Measurements from ENCODE around the gene UBE2E2. TPM values are rescaled to one million over a fixed set of nuclear protein-coding genes. Genes with fewer than 3 reads are reported as not detected.

The UBE2E2 gene
- total RNA-seq, 1 donor from 2014 or later, result 13.9 TPM

DNA sequence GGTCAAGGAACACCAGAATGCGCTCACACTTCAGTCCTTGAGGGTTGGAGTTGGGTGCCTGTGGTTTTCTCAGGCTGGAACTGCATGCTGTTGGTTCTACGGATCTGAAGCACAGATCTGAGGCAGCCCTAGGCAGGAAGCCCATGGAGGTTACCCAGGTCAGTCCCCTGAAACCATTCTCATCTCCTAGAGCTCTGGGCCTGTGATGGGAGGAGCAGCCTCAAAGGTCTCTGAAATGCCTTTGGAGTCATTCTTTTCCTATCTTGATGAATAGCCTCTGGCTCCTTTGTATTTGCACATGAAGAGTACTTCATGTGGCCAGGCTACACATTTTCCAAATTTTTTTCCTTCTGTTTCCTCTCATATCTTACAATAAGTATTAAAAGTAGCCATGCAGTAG, 423.3 kb downstream of the UBE2E2 start:
- no peak for DNase-seq (ENCODE audit: low spot score)
- H3K4me3 Mint-ChIP-seq, result no peak overlapping the region
- H3K27ac Mint-ChIP-seq, result no peak overlapping the region
- H3K9me3 Mint-ChIP-seq, result peaks cover 12% of the 10 kb centered on the region
- H3K4me1 Mint-ChIP-seq (ENCODE audit: low read depth), result no peaks in the 10 kb centered on the region
- H3K36me3 Mint-ChIP-seq (ENCODE audit: low read depth), result no peaks in the 10 kb centered on the region
- H3K27me3 Mint-ChIP-seq (ENCODE audit: insufficient read depth), result peaks cover 4% of the 10 kb centered on the region
- intact Hi-C loops (cut with micrococcal nuclease), result no loop called here

DNA sequence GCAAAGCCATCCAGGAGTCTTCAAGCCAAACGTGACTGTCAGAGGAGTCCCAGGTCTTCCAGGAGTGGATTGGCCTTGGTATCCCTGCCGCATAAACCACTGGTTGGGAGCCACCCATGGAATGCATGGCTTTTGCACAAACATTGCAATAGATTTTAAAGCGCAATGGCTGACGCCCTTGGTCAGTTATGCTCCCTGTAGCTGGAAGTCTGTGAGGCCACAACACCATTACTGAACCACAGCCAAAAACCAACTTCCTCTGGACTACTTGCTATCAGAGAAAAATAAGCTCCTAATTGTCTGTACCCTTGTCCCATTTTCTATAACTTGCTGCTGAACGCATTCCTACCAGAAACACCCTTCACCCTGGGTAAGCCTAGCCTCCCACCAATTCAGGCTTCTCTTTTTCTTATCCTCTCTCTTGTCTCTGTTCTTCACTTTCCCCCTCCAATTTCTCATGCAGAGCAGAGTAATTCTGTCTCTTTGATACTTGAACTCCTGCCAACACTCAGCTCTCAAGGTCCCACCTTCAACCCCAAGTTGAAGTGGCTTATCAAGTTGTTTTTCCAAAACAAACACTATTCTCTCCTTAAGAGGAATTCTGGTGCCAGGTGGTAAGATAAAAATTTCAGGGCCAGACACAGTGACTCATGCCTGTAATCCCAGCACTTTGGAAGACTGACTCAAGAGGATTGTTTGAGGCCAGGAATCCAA, 426.2 kb downstream of the UBE2E2 start:
- Mint-ChIP-seq H3K27me3 (ENCODE audit: insufficient read depth) (peaks cover 4% of the 10 kb centered on the region), H3K4me3 (no peak overlapping the region), H3K9me3 (peaks cover 2% of the 10 kb centered on the region), H3K27ac (no peak overlapping the region), H3K36me3 (ENCODE audit: low read depth) (no peaks in the 10 kb centered on the region), H3K4me1 (ENCODE audit: low read depth) (no peaks in the 10 kb centered on the region)
- intact Hi-C loops (cut with micrococcal nuclease), result no loop called here
- no peak for DNase-seq (ENCODE audit: low spot score)

DNA sequence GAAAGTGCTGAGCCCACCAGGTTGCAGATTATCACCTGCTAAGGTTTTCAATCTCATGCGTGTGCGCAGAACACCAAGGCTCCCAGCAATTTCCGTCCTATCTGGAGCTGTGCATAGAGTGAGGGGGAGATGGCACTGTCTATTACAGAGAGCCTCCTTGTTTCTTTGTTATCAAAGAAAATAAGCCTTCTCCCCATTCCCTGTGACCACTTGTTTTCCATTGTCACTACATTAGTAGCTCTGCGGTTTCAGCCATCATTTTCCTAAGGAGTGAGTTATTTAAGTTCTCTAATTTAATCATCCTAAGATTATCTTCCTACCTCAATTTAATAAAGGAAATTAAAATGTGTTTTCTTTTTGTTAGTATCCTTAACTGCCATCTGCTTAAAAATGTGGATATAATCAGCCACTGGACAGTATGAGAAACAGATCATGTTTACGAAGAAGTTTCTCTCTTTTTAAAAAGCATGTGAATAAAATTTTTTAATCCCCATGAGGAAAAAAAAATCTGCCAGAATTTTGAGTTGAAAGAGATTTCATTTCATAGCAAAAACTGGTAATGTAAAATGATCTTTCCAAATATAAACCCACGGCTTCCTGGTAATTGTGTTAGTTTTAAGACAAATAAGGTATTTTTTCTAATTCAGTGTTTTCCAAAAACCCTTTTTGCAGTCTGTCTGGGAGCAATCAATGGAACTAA, 430.3 kb downstream of the UBE2E2 start:
- H3K4me1 Mint-ChIP-seq (ENCODE audit: low read depth), result no peaks in the 10 kb centered on the region
- intact Hi-C loops (cut with micrococcal nuclease), result no loop called here
- no peaks in the 10 kb centered on the region for H3K36me3 Mint-ChIP-seq (ENCODE audit: low read depth)
- H3K9me3 Mint-ChIP-seq, result no peaks in the 10 kb centered on the region
- no peak for DNase-seq (ENCODE audit: low spot score)
- H3K27ac Mint-ChIP-seq, result no peak overlapping the region
- H3K4me3 Mint-ChIP-seq, result no peak overlapping the region
- H3K27me3 Mint-ChIP-seq (ENCODE audit: insufficient read depth), result peaks cover 14% of the 10 kb centered on the region

DNA sequence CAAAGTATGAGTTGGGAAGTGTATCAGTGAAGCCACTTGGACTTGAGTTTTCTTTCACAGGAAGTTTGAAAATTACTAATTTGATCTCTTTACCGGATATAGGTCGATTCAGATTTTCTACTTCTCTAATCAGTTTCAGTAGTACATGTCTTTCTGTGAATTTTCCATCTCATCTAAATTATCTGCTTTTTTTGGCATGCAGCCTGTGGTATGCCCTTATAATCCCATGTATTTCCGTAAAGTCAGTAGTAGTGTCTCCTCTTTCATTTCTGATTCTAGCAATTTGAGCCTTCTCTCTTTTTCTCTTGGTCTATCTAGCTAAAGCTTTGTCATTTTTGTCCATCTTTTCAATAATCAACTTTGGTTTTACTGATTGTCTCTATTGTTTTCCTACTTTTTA, 434.2 kb downstream of the UBE2E2 start:
- intact Hi-C loops (cut with micrococcal nuclease), result no loop called here
- Mint-ChIP-seq H3K27me3 (ENCODE audit: insufficient read depth) (peaks cover 12% of the 10 kb centered on the region), H3K4me1 (ENCODE audit: low read depth) (no peaks in the 10 kb centered on the region), H3K4me3 (no peak overlapping the region), H3K9me3 (no peaks in the 10 kb centered on the region), H3K36me3 (ENCODE audit: low read depth) (no peaks in the 10 kb centered on the region), H3K27ac (no peak overlapping the region)
- no peak for DNase-seq (ENCODE audit: low spot score)

DNA sequence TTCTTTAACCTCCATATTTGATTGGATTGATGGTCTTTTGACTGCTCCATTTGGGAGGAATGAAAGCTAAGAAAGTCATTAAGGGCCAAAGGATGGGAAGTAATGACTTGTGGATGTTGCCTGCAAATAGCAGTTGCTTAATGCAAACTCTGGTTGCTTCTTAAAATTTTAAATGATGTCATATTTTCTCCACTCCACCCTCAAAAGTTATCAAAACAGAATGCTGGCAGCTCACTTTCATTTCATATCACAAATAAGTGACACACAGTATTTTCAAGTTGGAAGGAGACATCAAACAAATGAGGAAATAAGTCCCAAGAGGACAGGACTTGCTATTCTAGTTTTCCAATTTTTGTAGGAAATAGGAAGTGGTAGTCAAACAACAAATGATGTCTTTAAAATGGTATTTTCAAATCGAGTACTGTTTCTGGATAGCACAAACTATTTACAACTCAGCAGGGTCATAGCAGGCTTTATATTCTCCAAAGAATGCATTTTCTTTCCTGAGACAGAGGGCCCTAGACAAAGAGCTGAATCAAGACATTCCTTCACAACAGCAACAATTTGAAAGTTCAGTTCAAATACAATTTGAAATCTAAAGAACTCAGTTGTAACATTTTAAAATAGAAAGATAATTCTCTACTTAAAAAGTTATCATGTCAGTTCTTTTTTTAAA, 437.5 kb downstream of the UBE2E2 start:
- no peaks in the 10 kb centered on the region for H3K9me3 Mint-ChIP-seq
- H3K27me3 Mint-ChIP-seq (ENCODE audit: insufficient read depth), result peaks cover 10% of the 10 kb centered on the region
- intact Hi-C loops (cut with micrococcal nuclease), result no loop called here
- no peaks in the 10 kb centered on the region for H3K36me3 Mint-ChIP-seq (ENCODE audit: low read depth)
- DNase-seq (ENCODE audit: low spot score), result no peak
- H3K27ac Mint-ChIP-seq, result no peak overlapping the region
- H3K4me3 Mint-ChIP-seq, result no peak overlapping the region
- no peaks in the 10 kb centered on the region for H3K4me1 Mint-ChIP-seq (ENCODE audit: low read depth)

Data from activated T-helper 1 cell treated with anti-CD3 and anti-CD28 coated beads, Interleukin-12 subunit alpha, Interleukin-12 subunit beta, Interleukin-2, Interleukin-4 antibody, amounts not matched to agents 30 ng/mL and 10 ng/mL and 1 ng/mL, durations not matched to agents 14 hours and 24 hours and 36 hours (primary cell).